NB4 (cell line): ENCODE measurements around the gene DLG2.

Experiments
- POLR2A ChIP-seq: IDR thresholded peaks from 2 replicates; pipeline ENCODE4 v1.6.1; 2011; ENCODE audit warnings: mild to moderate bottlenecking; ENCODE audit not compliant: insufficient read length; ENCODE audit errors: extremely low read depth
- TF ChIP-seq, protein P1 (sequence below): IDR thresholded peaks from one replicate; pipeline ENCODE4 v1.5.1; 2012; ENCODE audit warnings: low read depth, low read length

DNA sequence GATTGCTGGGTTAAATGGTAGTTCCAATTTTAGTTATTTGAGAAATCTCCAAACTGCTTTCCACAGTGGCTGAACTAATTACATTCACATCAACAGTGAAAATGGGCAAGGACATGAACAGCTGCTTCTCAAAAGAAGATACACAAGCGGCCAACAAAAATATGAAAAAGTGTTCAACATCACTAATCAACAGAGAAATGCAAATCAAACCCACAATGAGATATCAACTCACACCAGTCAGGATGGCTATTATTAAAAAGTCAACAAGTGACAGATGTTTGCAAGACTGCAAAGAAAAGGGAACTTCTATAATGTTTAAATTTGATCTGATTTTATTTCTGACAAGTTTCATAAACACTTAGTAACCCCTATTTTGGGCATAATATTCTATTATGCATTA is 537.5 kb downstream of the DLG2 start:
- TF ChIP-seq, protein P1, sequence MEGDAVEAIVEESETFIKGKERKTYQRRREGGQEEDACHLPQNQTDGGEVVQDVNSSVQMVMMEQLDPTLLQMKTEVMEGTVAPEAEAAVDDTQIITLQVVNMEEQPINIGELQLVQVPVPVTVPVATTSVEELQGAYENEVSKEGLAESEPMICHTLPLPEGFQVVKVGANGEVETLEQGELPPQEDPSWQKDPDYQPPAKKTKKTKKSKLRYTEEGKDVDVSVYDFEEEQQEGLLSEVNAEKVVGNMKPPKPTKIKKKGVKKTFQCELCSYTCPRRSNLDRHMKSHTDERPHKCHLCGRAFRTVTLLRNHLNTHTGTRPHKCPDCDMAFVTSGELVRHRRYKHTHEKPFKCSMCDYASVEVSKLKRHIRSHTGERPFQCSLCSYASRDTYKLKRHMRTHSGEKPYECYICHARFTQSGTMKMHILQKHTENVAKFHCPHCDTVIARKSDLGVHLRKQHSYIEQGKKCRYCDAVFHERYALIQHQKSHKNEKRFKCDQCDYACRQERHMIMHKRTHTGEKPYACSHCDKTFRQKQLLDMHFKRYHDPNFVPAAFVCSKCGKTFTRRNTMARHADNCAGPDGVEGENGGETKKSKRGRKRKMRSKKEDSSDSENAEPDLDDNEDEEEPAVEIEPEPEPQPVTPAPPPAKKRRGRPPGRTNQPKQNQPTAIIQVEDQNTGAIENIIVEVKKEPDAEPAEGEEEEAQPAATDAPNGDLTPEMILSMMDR = no peak
- no peak for TF ChIP-seq POLR2A
